ENCODE data around the gene KCNJ12.
"Not testable (repeated sequence)": the region's sequence is repeated elsewhere in the genome, so short reads cannot be mapped to it uniquely, and the experiment has no call there.

- not testable (repeated sequence) for TF ChIP-seq CTCF, POLR2A (IDR thresholded peaks at IDR 0.05)
Measured at GRCh38 chr17:21410906-21411678, 34.9 kb downstream of the KCNJ12 start.
